ENCODE measurements around the gene AQP9. TPM values are rescaled to one million over a fixed set of nuclear protein-coding genes. Genes with fewer than 3 reads are reported as not detected.

Gene AQP9
- total RNA-seq, 2 donors from 2014 or later: 0.17 to 0.18 TPM

- H3K27ac ChIP-seq: no peak overlapping the region
- no peaks in the 10 kb centered on the region for H3K27me3 ChIP-seq (replicated peaks; ENCODE audit: insufficient read depth)
- no peak overlapping the region for H3K4me3 ChIP-seq
- DNase-seq (ENCODE audit: low spot score): no peak
- H3K9me3 ChIP-seq: no peaks in the 10 kb centered on the region
- intact Hi-C loops (cut with DNase I): no loop called here
- no peak for TF ChIP-seq POLR2AphosphoS5 (IDR thresholded peaks at IDR 0.05)
- no peak for TF ChIP-seq CTCF (IDR thresholded peaks at IDR 0.05)
- no peak for TF ChIP-seq POLR2A (IDR thresholded peaks at IDR 0.05)
- H3K36me3 ChIP-seq: no peaks in the 10 kb centered on the region
- no peaks in the 10 kb centered on the region for H3K4me1 ChIP-seq (replicated peaks)
These were observed 12.8 kb upstream of the AQP9 start for GRCh38 chr15:58125333-58125732.

- no peaks in the 10 kb centered on the region for H3K27me3 ChIP-seq (replicated peaks; ENCODE audit: insufficient read depth)
- TF ChIP-seq POLR2A (IDR thresholded peaks at IDR 0.05) (no peak), CTCF (IDR thresholded peaks at IDR 0.05) (no peak), POLR2AphosphoS5 (IDR thresholded peaks at IDR 0.05) (no peak)
- no peak overlapping the region for H3K4me3 ChIP-seq
- intact Hi-C loops (cut with DNase I): no loop called here
- DNase-seq (ENCODE audit: low spot score): no peak
- no peaks in the 10 kb centered on the region for H3K4me1 ChIP-seq (replicated peaks)
- WGBS: 91% methylated on average over 4 of the region's 4 CpGs
- H3K9me3 ChIP-seq: no peaks in the 10 kb centered on the region
- H3K36me3 ChIP-seq: no peaks in the 10 kb centered on the region
- H3K27ac ChIP-seq: no peak overlapping the region
These were observed 3.3 kb upstream of the AQP9 start for GRCh38 chr15:58134886-58135285.

- Histone ChIP-seq H3K27me3 (replicated peaks; ENCODE audit: insufficient read depth) (no peaks in the 10 kb centered on the region), H3K27ac (no peak overlapping the region), H3K4me3 (no peak overlapping the region), H3K36me3 (no peaks in the 10 kb centered on the region), H3K9me3 (no peaks in the 10 kb centered on the region), H3K4me1 (replicated peaks) (no peaks in the 10 kb centered on the region)
- DNase-seq (ENCODE audit: low spot score): no peak
- WGBS: 70% methylated on average over 2 of the region's 2 CpGs
- intact Hi-C loops (cut with DNase I): no loop called here
- no peak for TF ChIP-seq POLR2AphosphoS5 (IDR thresholded peaks at IDR 0.05)
These were observed 2.5 kb upstream of the AQP9 start for GRCh38 chr15:58135511-58136174.

GRCh38 chr15:58136731-58137130 lies 1.4 kb upstream of the AQP9 start:
- H3K9me3 ChIP-seq: no peaks in the 10 kb centered on the region
- intact Hi-C loops (cut with DNase I): no loop called here
- WGBS: 70% methylated on average over 1 of the region's 1 CpG

GRCh38 chr15:58137686-58138085 lies 495 bp upstream of the AQP9 start:
- H3K9me3 ChIP-seq: no peaks in the 10 kb centered on the region
- DNase-seq (ENCODE audit: low spot score): no peak
- no peaks in the 10 kb centered on the region for H3K36me3 ChIP-seq
- H3K4me3 ChIP-seq: no peak overlapping the region
- no peak overlapping the region for H3K27ac ChIP-seq
- no peaks in the 10 kb centered on the region for H3K4me1 ChIP-seq (replicated peaks)
- WGBS: 93% methylated on average over 1 of the region's 1 CpG
- H3K27me3 ChIP-seq (replicated peaks; ENCODE audit: insufficient read depth): no peaks in the 10 kb centered on the region
- intact Hi-C loops (cut with DNase I): no loop called here
- TF ChIP-seq CTCF (IDR thresholded peaks at IDR 0.05) (no peak), POLR2AphosphoS5 (IDR thresholded peaks at IDR 0.05) (no peak), POLR2A (IDR thresholded peaks at IDR 0.05) (no peak)

More at GRCh38 chr15:58136731-58137130, 1.4 kb upstream of the AQP9 start:
- Histone ChIP-seq H3K4me1 (replicated peaks) (no peaks in the 10 kb centered on the region), H3K27me3 (replicated peaks; ENCODE audit: insufficient read depth) (no peaks in the 10 kb centered on the region), H3K4me3 (no peak overlapping the region), H3K36me3 (no peaks in the 10 kb centered on the region), H3K27ac (no peak overlapping the region)
- no peak for TF ChIP-seq POLR2A (IDR thresholded peaks at IDR 0.05)
- no peak for TF ChIP-seq POLR2AphosphoS5 (IDR thresholded peaks at IDR 0.05)
- no peak for TF ChIP-seq CTCF (IDR thresholded peaks at IDR 0.05)
- DNase-seq (ENCODE audit: low spot score): no peak
